Ecto neural progenitor cell (in vitro differentiated cells): Measurements from ENCODE around the gene AKT3.
"Not testable (repeated sequence)": the region's sequence is repeated elsewhere in the genome, so short reads cannot be mapped to it uniquely, and the experiment has no call there.

Experiments used
- DNase-seq: peaks from one replicate; pipeline ENCODE4 v3.0.0-alpha.2; 2018; ENCODE audit warnings: low spot score

Gene AKT3

GRCh38 chr1:243693800-243694199 is 156.2 kb downstream of the AKT3 start:
- no peak for DNase-seq

GRCh38 chr1:243686159-243686558 is 163.9 kb downstream of the AKT3 start:
- DNase-seq: no peak

- DNase-seq: no peak
Observed at GRCh38 chr1:243680860-243681259, 169.2 kb downstream of the AKT3 start.

GRCh38 chr1:243672539-243673074 is 177.4 kb downstream of the AKT3 start:
- DNase-seq: no peak

GRCh38 chr1:243667591-243667990 is 182.5 kb downstream of the AKT3 start:
- DNase-seq: peak; percentile 47

GRCh38 chr1:243667133-243667532 is 182.9 kb downstream of the AKT3 start:
- DNase-seq: no peak

GRCh38 chr1:243663651-243664050 is 186.4 kb downstream of the AKT3 start:
- no peak for DNase-seq

GRCh38 chr1:243662169-243662568 is 187.9 kb downstream of the AKT3 start:
- not testable (repeated sequence) for DNase-seq

- DNase-seq: no peak
Observed at GRCh38 chr1:243658594-243659105, 191.4 kb downstream of the AKT3 start.

GRCh38 chr1:243657793-243658192 is 192.2 kb downstream of the AKT3 start:
- no peak for DNase-seq

GRCh38 chr1:243649530-243649929 is 200.5 kb downstream of the AKT3 start:
- not testable (repeated sequence) for DNase-seq

GRCh38 chr1:243646841-243647240 is 203.2 kb downstream of the AKT3 start:
- no peak for DNase-seq

GRCh38 chr1:243645281-243645680 is 204.8 kb downstream of the AKT3 start:
- DNase-seq: no peak

GRCh38 chr1:243642936-243643335 is 207.1 kb downstream of the AKT3 start:
- no peak for DNase-seq

- DNase-seq: no peak
Observed at GRCh38 chr1:243639027-243639658, 210.9 kb downstream of the AKT3 start.

GRCh38 chr1:243638186-243638585 is 211.9 kb downstream of the AKT3 start:
- no peak for DNase-seq

- DNase-seq: no peak
Observed at GRCh38 chr1:243628476-243628907, 221.6 kb downstream of the AKT3 start.

GRCh38 chr1:243623841-243624240 is 226.2 kb downstream of the AKT3 start:
- no peak for DNase-seq

- DNase-seq: no peak
Observed at GRCh38 chr1:243621973-243622372, 228.1 kb downstream of the AKT3 start.

GRCh38 chr1:243620096-243620495 is 229.9 kb downstream of the AKT3 start:
- DNase-seq: no peak

- DNase-seq: no peak
Observed at GRCh38 chr1:243609698-243610097, 240.3 kb downstream of the AKT3 start.

- no peak for DNase-seq
Observed at GRCh38 chr1:243605604-243606003, 244.4 kb downstream of the AKT3 start.

- DNase-seq: no peak
Observed at GRCh38 chr1:243601720-243602119, 248.3 kb downstream of the AKT3 start.

- no peak for DNase-seq
Observed at GRCh38 chr1:243598433-243598832, 251.6 kb downstream of the AKT3 start.
